Measurements from ENCODE around the gene GNAQ.

GRCh38 chr9:77748214-77748772, 283.3 kb downstream of the GNAQ start:
- no peak for TF ChIP-seq EZH2 (IDR thresholded peaks at IDR 0.05; ENCODE audit: low read length, unreplicated experiment)
- TF ChIP-seq CTCF (conservative IDR thresholded peaks at IDR 0.05; ENCODE audit: low read depth, low read length), result no peak
